CD14-positive monocyte (primary cell): ENCODE measurements around the gene PLXNB3. TPM values are rescaled to one million over a fixed set of nuclear protein-coding genes. Genes with fewer than 3 reads are reported as not detected.
"Not testable (repeated sequence)": the region's sequence is repeated elsewhere in the genome, so short reads cannot be mapped to it uniquely, and the experiment has no call there.

Experiments
- DNase-seq, 3 donors: peaks; one replicate each; pipeline ENCODE4 v3.0.0-alpha.2; 2011 to 2022
- H2AFZ ChIP-seq: 2 replicates; pipeline ENCODE4 v1.6.0; 2012; ENCODE audit warnings: mild to moderate bottlenecking, low read depth, low read length, inconsistent platforms; ENCODE audit not compliant: insufficient read depth, poor library complexity, severe bottlenecking
- H3K27ac ChIP-seq, 2 donors: 1 replicate in 1 of 2; 2 replicates in 1 of 2; pipeline ENCODE4 v1.5.1; 2012 to 2013; ENCODE audit warnings: low read length in 2 of 2, control low read depth in 1 of 2, inconsistent platforms in 1 of 2, low read depth in 1 of 2, mild to moderate bottlenecking in 1 of 2
- H3K27me3 ChIP-seq, 2 donors: one replicate each; pipeline versions ENCODE4 v1.6.0 to v1.6.1; 2011 to 2013; ENCODE audit warnings: low read length in 2 of 2; ENCODE audit not compliant: control insufficient read depth in 2 of 2, insufficient read depth in 2 of 2
- H3K36me3 ChIP-seq, 2 donors: replicated peaks in 1 of 2; 1 replicate in 1 of 2; 2 replicates in 1 of 2; pipeline versions ENCODE4 v1.5.1 to v1.6.1; 2012 to 2013; ENCODE audit warnings: low read length in 2 of 2, control low read depth in 1 of 2, inconsistent platforms in 1 of 2, mild to moderate bottlenecking in 1 of 2; ENCODE audit not compliant: insufficient read depth in 2 of 2, control insufficient read depth in 1 of 2
- H3K4me1 ChIP-seq, 2 donors: 1 replicate in 1 of 2; 2 replicates in 1 of 2; pipeline versions ENCODE4 v1.5.1 to v1.6.1; 2012 to 2013; ENCODE audit warnings: low read length in 2 of 2, control low read depth in 1 of 2, inconsistent platforms in 1 of 2, mild to moderate bottlenecking in 1 of 2, moderate library complexity in 1 of 2; ENCODE audit not compliant: insufficient read depth in 2 of 2, control insufficient read depth in 1 of 2
- H3K4me2 ChIP-seq: replicated peaks from 2 replicates; pipeline ENCODE3; 2012; ENCODE audit warnings: low read length, moderate library complexity, mild to moderate bottlenecking; ENCODE audit not compliant: poor library complexity, severe bottlenecking; ENCODE audit errors: extremely low read depth
- H3K4me3 ChIP-seq, 3 experiments: fragments of 200-600 bp in 1 of 3; sonication (generic) in 1 of 3; replicated peaks in 1 of 3; 1 replicate in 2 of 3; 2 replicates in 1 of 3; pipeline ENCODE4 v1.5.1; 2011 to 2013; ENCODE audit warnings: low read length in 3 of 3, mild to moderate bottlenecking in 3 of 3, control low read depth in 2 of 3, low read depth in 2 of 3, inconsistent platforms in 1 of 3, moderate library complexity in 1 of 3
- H3K79me2 ChIP-seq: 2 replicates; pipeline ENCODE4 v1.6.0; 2012; ENCODE audit warnings: mild to moderate bottlenecking, control low read depth, inconsistent platforms, low read length, moderate library complexity; ENCODE audit not compliant: insufficient read depth
- H3K9ac ChIP-seq: 2 replicates; pipeline ENCODE4 v1.6.0; 2017; ENCODE audit warnings: low read length, mild to moderate bottlenecking; ENCODE audit not compliant: insufficient read depth, poor library complexity, severe bottlenecking
- H3K9me3 ChIP-seq, 2 donors: replicated peaks in 1 of 2; 1 replicate in 1 of 2; 2 replicates in 1 of 2; pipeline versions ENCODE4 v1.5.1 to v1.6.1; 2012 to 2013; ENCODE audit warnings: low read length in 2 of 2, control low read depth in 1 of 2; ENCODE audit not compliant: control insufficient read depth in 1 of 2, insufficient read depth in 1 of 2
- H4K20me1 ChIP-seq: 2 replicates; pipeline ENCODE4 v1.6.0; 2012; ENCODE audit warnings: mild to moderate bottlenecking, low read length, control low read depth, moderate library complexity; ENCODE audit not compliant: insufficient read depth
- H3K27ac Mint-ChIP-seq, 7 donors: one replicate each; pipeline ENCODE4 v1.8.0; 2020; ENCODE audit warnings: mild to moderate bottlenecking in 7 of 7, mixed read lengths in 7 of 7, moderate library complexity in 6 of 7, inconsistent platforms in 2 of 7
- H3K27me3 Mint-ChIP-seq, 3 donors: one replicate each; pipeline ENCODE4 v1.8.0; 2021 to 2022; ENCODE audit warnings: low read depth in 3 of 3, mild to moderate bottlenecking in 3 of 3, mixed read lengths in 3 of 3, moderate library complexity in 3 of 3, inconsistent platforms in 1 of 3
- H3K36me3 Mint-ChIP-seq, 2 donors: one replicate each; pipeline ENCODE4 v1.8.0; 2020; ENCODE audit warnings: mixed read lengths in 2 of 2, inconsistent platforms in 1 of 2, mild to moderate bottlenecking in 1 of 2
- H3K4me1 Mint-ChIP-seq: one replicate; pipeline ENCODE4 v1.8.0; 2020; ENCODE audit warnings: mild to moderate bottlenecking, mixed read lengths
- H3K4me3 Mint-ChIP-seq, 2 donors: one replicate each; pipeline ENCODE4 v1.8.0; 2020; ENCODE audit warnings: mild to moderate bottlenecking in 2 of 2, mixed read lengths in 2 of 2, moderate library complexity in 1 of 2
- H3K9me3 Mint-ChIP-seq, 7 donors: one replicate each; pipeline ENCODE4 v1.8.0; 2020 to 2022; ENCODE audit warnings: mixed read lengths in 7 of 7, mild to moderate bottlenecking in 6 of 7, moderate library complexity in 6 of 7, inconsistent platforms in 2 of 7
- WGBS: methylation state at CpG from one replicate; pipeline ENCODE4 v1.1.5; 2013; ENCODE audit warnings: missing lambda C conversion rate; ENCODE audit not compliant: insufficient coverage; 5-methylcytosine and 5-hydroxymethylcytosine counted together
- intact Hi-C, 2 donors: fragments of 100-400 bp; cut with micrococcal nuclease; formaldehyde crosslinking; loops; one replicate each; pipeline versions ENCODE4 v1.15.0 to v1.15.1; 2023
- polyA plus RNA-seq, 3 donors: library from polyadenylated mRNA; depleted of rRNA in 1 of 3; unstranded in 2 of 3; stranded (reverse) in 1 of 3; fragments of 300-500 nt in 2 of 3; fragments of >200 nt in 1 of 3; fragmentation: Illumina TruSeq in 2 of 3; gene quantifications; 1 replicate in 2 of 3; 2 replicates in 1 of 3; pipeline ENCODE4 v1.2.3, GENCODE V29; 2012 to 2021
- TF ChIP-seq, protein P1 (sequence below): fragments of 200-600 bp; IDR thresholded peaks from one replicate; pipeline ENCODE4 v1.8.0; 2022; ENCODE audit warnings: antibody characterized with exemption, mild to moderate bottlenecking

PLXNB3 gene
- polyA plus RNA-seq, 3 donors = not detected

DNA sequence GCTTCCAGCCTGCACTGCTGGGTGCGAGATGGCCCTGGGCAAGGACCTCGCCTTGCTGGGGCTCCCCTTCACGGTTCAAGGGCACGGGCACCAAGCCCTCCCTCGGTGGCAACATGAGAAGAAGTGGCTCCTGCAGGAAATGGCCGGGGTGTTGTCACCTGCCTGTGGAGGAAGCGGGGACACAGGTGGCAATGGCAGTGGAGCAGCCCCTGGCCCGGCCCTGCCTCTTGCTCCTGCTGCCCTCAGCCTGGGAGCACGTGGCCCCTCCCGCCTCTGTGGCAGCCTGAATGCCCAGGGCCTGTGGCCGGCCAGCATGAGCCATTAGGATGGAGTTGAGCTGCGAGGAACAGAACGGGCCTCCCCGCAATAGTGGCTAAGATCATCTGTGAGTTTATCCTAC lies 22.6 kb upstream of the PLXNB3 start:
- no peak overlapping the region for H3K4me3 ChIP-seq
- DNase-seq = no peak
- H4K20me1 ChIP-seq = peaks cover 12% of the 10 kb centered on the region
- H3K9me3 ChIP-seq = no peaks in the 10 kb centered on the region
- H3K9me3 Mint-ChIP-seq = peaks cover 0 to 5% (median 0%) of the 10 kb centered on the region in 7 donors
- 83% methylated on average over 9 of the region's 14 CpGs for WGBS
- H2AFZ ChIP-seq = no peak overlapping the region
- H3K36me3 Mint-ChIP-seq = peaks cover 23 to 61% of the 10 kb centered on the region in 2 donors
- H3K4me2 ChIP-seq = no peak overlapping the region
- H3K36me3 ChIP-seq = peaks cover 34 to 43% of the 10 kb centered on the region in 2 donors
- H3K79me2 ChIP-seq = no peaks in the 10 kb centered on the region
- intact Hi-C loops = no loop called here
- H3K27me3 Mint-ChIP-seq = peaks cover 0 to 20% (median 16%) of the 10 kb centered on the region in 3 donors
- no peak overlapping the region for H3K27ac ChIP-seq
- TF ChIP-seq, protein P1, sequence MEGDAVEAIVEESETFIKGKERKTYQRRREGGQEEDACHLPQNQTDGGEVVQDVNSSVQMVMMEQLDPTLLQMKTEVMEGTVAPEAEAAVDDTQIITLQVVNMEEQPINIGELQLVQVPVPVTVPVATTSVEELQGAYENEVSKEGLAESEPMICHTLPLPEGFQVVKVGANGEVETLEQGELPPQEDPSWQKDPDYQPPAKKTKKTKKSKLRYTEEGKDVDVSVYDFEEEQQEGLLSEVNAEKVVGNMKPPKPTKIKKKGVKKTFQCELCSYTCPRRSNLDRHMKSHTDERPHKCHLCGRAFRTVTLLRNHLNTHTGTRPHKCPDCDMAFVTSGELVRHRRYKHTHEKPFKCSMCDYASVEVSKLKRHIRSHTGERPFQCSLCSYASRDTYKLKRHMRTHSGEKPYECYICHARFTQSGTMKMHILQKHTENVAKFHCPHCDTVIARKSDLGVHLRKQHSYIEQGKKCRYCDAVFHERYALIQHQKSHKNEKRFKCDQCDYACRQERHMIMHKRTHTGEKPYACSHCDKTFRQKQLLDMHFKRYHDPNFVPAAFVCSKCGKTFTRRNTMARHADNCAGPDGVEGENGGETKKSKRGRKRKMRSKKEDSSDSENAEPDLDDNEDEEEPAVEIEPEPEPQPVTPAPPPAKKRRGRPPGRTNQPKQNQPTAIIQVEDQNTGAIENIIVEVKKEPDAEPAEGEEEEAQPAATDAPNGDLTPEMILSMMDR = no peak
- no peak overlapping the region for H3K9ac ChIP-seq
- peaks cover 5 to 11% of the 10 kb centered on the region in 2 donors for H3K4me1 ChIP-seq
- H3K27me3 ChIP-seq = no peaks in the 10 kb centered on the region
- H3K4me1 Mint-ChIP-seq = peaks cover 12% of the 10 kb centered on the region
- H3K27ac Mint-ChIP-seq = no peak overlapping the region
- H3K4me3 Mint-ChIP-seq = no peak overlapping the region

DNA sequence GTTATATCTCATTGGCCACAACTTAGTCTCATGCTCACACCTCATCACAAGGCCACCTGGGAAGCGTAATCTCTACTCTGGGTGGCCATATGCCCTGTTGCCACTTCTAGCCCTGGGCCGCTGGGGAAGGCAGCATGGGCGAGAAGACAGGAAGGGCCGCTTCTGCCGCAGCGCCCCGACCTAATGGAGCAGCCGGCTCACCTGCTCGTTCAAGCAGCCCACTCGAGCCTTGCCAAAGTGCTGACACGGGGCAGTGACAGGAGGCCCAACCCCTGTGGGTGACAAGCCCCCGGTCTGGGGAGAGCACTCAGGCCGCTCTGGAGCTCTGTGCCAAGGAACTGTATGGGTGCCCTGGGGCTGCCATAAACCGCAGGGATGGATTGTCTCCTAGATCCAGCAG lies 21.9 kb upstream of the PLXNB3 start:
- peaks cover 5 to 11% of the 10 kb centered on the region in 2 donors for H3K4me1 ChIP-seq
- H3K79me2 ChIP-seq, H2AFZ ChIP-seq, H3K9me3 ChIP-seq, H3K9ac ChIP-seq, DNase-seq, H4K20me1 ChIP-seq, H3K27ac Mint-ChIP-seq, H3K4me3 Mint-ChIP-seq, H3K27me3 ChIP-seq, H3K9me3 Mint-ChIP-seq, H3K4me3 ChIP-seq, H3K4me2 ChIP-seq, H3K27ac ChIP-seq, intact Hi-C loops: not testable (repeated sequence)
- 97% methylated on average over 11 of the region's 14 CpGs for WGBS
- H3K36me3 ChIP-seq = peaks cover 27 to 36% of the 10 kb centered on the region in 2 donors
- Mint-ChIP-seq H3K4me1 (peaks cover 12% of the 10 kb centered on the region), H3K27me3 (peaks cover 0 to 24% (median 19%) of the 10 kb centered on the region in 3 donors), H3K36me3 (peaks cover 16 to 54% of the 10 kb centered on the region in 2 donors)

DNA sequence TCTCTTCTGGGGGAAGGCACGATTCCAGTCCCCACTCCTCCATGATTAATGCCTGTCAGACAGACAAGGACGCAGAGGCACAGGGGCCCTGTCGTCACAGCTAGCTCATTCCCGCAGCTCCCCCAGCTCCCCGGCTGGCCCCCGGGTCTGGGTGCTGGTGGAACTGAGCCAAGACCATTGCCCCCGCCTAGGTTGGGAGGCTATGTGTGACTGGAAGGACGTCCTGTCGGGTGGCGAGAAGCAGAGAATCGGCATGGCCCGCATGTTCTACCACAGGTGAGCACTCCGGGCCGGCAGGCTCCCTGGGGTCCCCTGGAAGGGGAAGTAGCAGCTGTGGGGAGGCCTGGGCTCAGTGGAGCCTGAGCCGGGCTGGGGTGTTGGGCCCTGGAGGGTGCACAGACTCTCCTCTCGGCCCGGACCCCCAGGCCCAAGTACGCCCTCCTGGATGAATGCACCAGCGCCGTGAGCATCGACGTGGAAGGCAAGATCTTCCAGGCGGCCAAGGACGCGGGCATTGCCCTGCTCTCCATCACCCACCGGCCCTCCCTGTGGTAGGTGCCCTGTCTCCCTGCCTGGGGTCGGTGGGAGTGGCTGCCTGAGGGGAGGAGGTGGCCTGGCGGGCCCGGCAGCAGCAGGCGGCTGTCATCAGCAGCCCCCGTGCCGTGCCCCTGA lies 21.1 kb upstream of the PLXNB3 start:
- H2AFZ ChIP-seq, H3K27ac Mint-ChIP-seq, H3K4me3 ChIP-seq, intact Hi-C loops, H3K9me3 ChIP-seq, H4K20me1 ChIP-seq, H3K9ac ChIP-seq, H3K79me2 ChIP-seq, DNase-seq, H3K4me2 ChIP-seq, H3K27me3 ChIP-seq, H3K9me3 Mint-ChIP-seq, H3K4me3 Mint-ChIP-seq, H3K27ac ChIP-seq: not testable (repeated sequence)
- 94% methylated on average over 13 of the region's 32 CpGs for WGBS
- Mint-ChIP-seq H3K36me3 (peaks cover 15 to 46% of the 10 kb centered on the region in 2 donors), H3K4me1 (peaks cover 12% of the 10 kb centered on the region), H3K27me3 (peaks cover 0 to 26% (median 19%) of the 10 kb centered on the region in 3 donors)
- Histone ChIP-seq H3K4me1 (peaks cover 5 to 11% of the 10 kb centered on the region in 2 donors), H3K36me3 (peaks cover 21 to 28% of the 10 kb centered on the region in 2 donors)
